Body of pancreas (tissue), 4 donors: ENCODE measurements around the gene CA12. TPM values are rescaled to one million over a fixed set of nuclear protein-coding genes. Genes with fewer than 3 reads are reported as not detected.
A peak's percentile ranks its signal among the peaks of the same experiment; 100 is the strongest.

Experiments used
- ATAC-seq: fragments of 150-250 bp; one replicate; pipeline ENCODE4 v1.9.1; 2016
- DNase-seq, 4 donors: peaks; one replicate each; pipeline ENCODE4 v3.0.0-alpha.2; 2019
- H3K27ac ChIP-seq, 4 donors: fragments of 200-600 bp; sonication (generic); 1 replicate in 3 of 4; 2 replicates in 1 of 4; pipeline versions ENCODE4 v1.5.1 to v1.6.1; 2016 to 2019; ENCODE audit warnings: mild to moderate bottlenecking in 1 of 4, mixed read lengths in 1 of 4, moderate library complexity in 1 of 4
- H3K27me3 ChIP-seq, 2 donors: fragments of 200-600 bp; sonication (generic); one replicate each; pipeline ENCODE4 v1.6.0; 2016; ENCODE audit warnings: mild to moderate bottlenecking in 1 of 2
- H3K36me3 ChIP-seq, 2 donors: fragments of 200-600 bp; sonication (generic); replicated peaks in 1 of 2; 2 replicates each; pipeline ENCODE4 v1.5.1; 2016; ENCODE audit warnings: low read depth in 2 of 2; ENCODE audit not compliant: insufficient read depth in 1 of 2
- H3K4me1 ChIP-seq: fragments of 200-600 bp; sonication (generic); one replicate; pipeline ENCODE4 v1.6.0; 2016
- H3K4me3 ChIP-seq, 2 donors: fragments of 200-600 bp; sonication (generic); 1 replicate in 1 of 2; 2 replicates in 1 of 2; pipeline ENCODE4 v1.5.1; 2016 to 2019
- H3K9me3 ChIP-seq, 3 donors: fragments of 200-600 bp; sonication (generic); 1 replicate in 2 of 3; 2 replicates in 1 of 3; pipeline ENCODE4 v1.5.1; 2016
- CTCF ChIP-seq, 7 experiments: fragments of 450-650 bp in 4 of 7; fragments of 200-600 bp in 3 of 7; sonication (generic) in 3 of 7; IDR thresholded peaks; one replicate each; pipeline ENCODE4 v1.5.1; 2016 to 2019; ENCODE audit warnings: antibody characterized with exemption in 7 of 7
- POLR2A ChIP-seq, 3 donors: fragments of 450-650 bp; IDR thresholded peaks; one replicate each; pipeline ENCODE4 v1.6.1; 2016; ENCODE audit warnings: antibody characterized with exemption in 3 of 3, mild to moderate bottlenecking in 2 of 3
- WGBS, 2 donors: methylation state at CpG; one replicate each; pipeline ENCODE4 v1.1.5; 2017; 5-methylcytosine and 5-hydroxymethylcytosine counted together
- intact Hi-C: fragments of 100-400 bp; cut with DNase I; formaldehyde crosslinking; loops from one replicate; pipeline ENCODE4 v1.15.1; 2023
- total RNA-seq, 2 donors: library from RNA; depleted of rRNA; stranded (reverse); fragments of >200 nt; gene quantifications; one replicate each; pipeline ENCODE4 v1.1.0, GENCODE V29; 2016

The CA12 gene
- total RNA-seq, 2 donors from 2014 or later: 16.1 to 25.7 TPM

- WGBS, 2 donors: 47 to 85% methylated on average over 1 of the region's 1 CpG
- TF ChIP-seq POLR2A (IDR thresholded peaks at IDR 0.05): no peak
- no peak for TF ChIP-seq CTCF (IDR thresholded peaks at IDR 0.05)
- ATAC-seq: peak; percentile 72
Measured at GRCh38 chr15:63301088-63301487, 80.6 kb downstream of the CA12 start.

GRCh38 chr15:63299943-63300575 is 81.6 kb downstream of the CA12 start:
- intact Hi-C loops: no loop called here
- H3K4me1 ChIP-seq: peaks cover 6% of the 10 kb centered on the region
- ATAC-seq: no peak
- no peak for DNase-seq
- no peak overlapping the region for H3K27ac ChIP-seq
- WGBS, 2 donors: 88 to 93% methylated on average over 7 of the region's 7 CpGs
- TF ChIP-seq POLR2A (IDR thresholded peaks at IDR 0.05): no peak
- no peak for TF ChIP-seq CTCF (IDR thresholded peaks at IDR 0.05)
- H3K9me3 ChIP-seq: no peaks in the 10 kb centered on the region
- no peaks in the 10 kb centered on the region for H3K27me3 ChIP-seq
- H3K36me3 ChIP-seq: no peaks in the 10 kb centered on the region
- H3K4me3 ChIP-seq: no peak overlapping the region

More at GRCh38 chr15:63301088-63301487, 80.6 kb downstream of the CA12 start:
- Histone ChIP-seq H3K27ac (peak overlapping the region in 3 of 4 donors; percentile 3 to 67 (median 35)), H3K36me3 (no peaks in the 10 kb centered on the region), H3K4me3 (no peak overlapping the region), H3K27me3 (no peaks in the 10 kb centered on the region), H3K9me3 (no peaks in the 10 kb centered on the region), H3K4me1 (peaks cover 10% of the 10 kb centered on the region)
- intact Hi-C loops: no loop called here
- peak in 1 of 4 donors; percentile 17 for DNase-seq

- Histone ChIP-seq H3K4me1 (no peaks in the 10 kb centered on the region), H3K9me3 (no peaks in the 10 kb centered on the region), H3K27ac (no peak overlapping the region), H3K4me3 (no peak overlapping the region), H3K36me3 (no peaks in the 10 kb centered on the region), H3K27me3 (no peaks in the 10 kb centered on the region)
- intact Hi-C loops: no loop called here
- WGBS, 2 donors: 48 to 69% methylated on average over 6 of the region's 6 CpGs
- ATAC-seq (no peak), DNase-seq (peak in 3 of 4 donors; percentile 20 to 26 (median 25))
- TF ChIP-seq CTCF (IDR thresholded peaks at IDR 0.05) (no peak), POLR2A (IDR thresholded peaks at IDR 0.05) (no peak)
Measured at GRCh38 chr15:63296195-63296594, 85.5 kb downstream of the CA12 start.

GRCh38 chr15:63295341-63295740 is 86.3 kb downstream of the CA12 start:
- Histone ChIP-seq H3K4me1 (no peaks in the 10 kb centered on the region), H3K9me3 (no peaks in the 10 kb centered on the region), H3K27me3 (no peaks in the 10 kb centered on the region), H3K4me3 (no peak overlapping the region), H3K36me3 (no peaks in the 10 kb centered on the region), H3K27ac (no peak overlapping the region)
- no peak for DNase-seq
- ATAC-seq: no peak
- TF ChIP-seq CTCF (IDR thresholded peaks at IDR 0.05) (no peak), POLR2A (IDR thresholded peaks at IDR 0.05) (no peak)
- intact Hi-C loops: no loop called here

GRCh38 chr15:63294359-63294758 is 87.3 kb downstream of the CA12 start:
- Histone ChIP-seq H3K9me3 (no peaks in the 10 kb centered on the region), H3K36me3 (no peaks in the 10 kb centered on the region), H3K4me1 (no peaks in the 10 kb centered on the region), H3K27ac (no peak overlapping the region), H3K4me3 (no peak overlapping the region), H3K27me3 (no peaks in the 10 kb centered on the region)
- TF ChIP-seq POLR2A (IDR thresholded peaks at IDR 0.05): no peak
- TF ChIP-seq CTCF (IDR thresholded peaks at IDR 0.05): no peak
- DNase-seq (peak in 1 of 4 donors; percentile 14), ATAC-seq (no peak)
- WGBS, 2 donors: 83 to 84% methylated on average over 3 of the region's 3 CpGs
- intact Hi-C loops: loop anchor here (5.0 kb wide), 1 partner anchor 108 kb away; no protein-coding TSS in a partner anchor
